ENCODE data around the gene NFATC2. TPM values are rescaled to one million over a fixed set of nuclear protein-coding genes. Genes with fewer than 3 reads are reported as not detected.
A peak's percentile ranks its signal among the peaks of the same experiment; 100 is the strongest.

Gene NFATC2
- total RNA-seq, 2 donors from 2014 or later, result 4.7 to 5.6 TPM

- no peak for ATAC-seq
These were observed 14.1 kb downstream of the NFATC2 start for GRCh38 chr20:51528263-51529027.

GRCh38 chr20:51526754-51527153, 15.8 kb downstream of the NFATC2 start:
- ATAC-seq (no peak), DNase-seq (no peak)
- intact Hi-C loops (cut with DNase I, micrococcal nuclease), result no loop called here

More at GRCh38 chr20:51528263-51529027, 14.1 kb downstream of the NFATC2 start:
- intact Hi-C loops (cut with DNase I, micrococcal nuclease), result no loop called here
- DNase-seq, result no peak

GRCh38 chr20:51526106-51526470, 16.4 kb downstream of the NFATC2 start:
- ATAC-seq (no peak), DNase-seq (no peak)
- intact Hi-C loops (cut with DNase I, micrococcal nuclease), result no loop called here

- no peak for ATAC-seq
- peak in 1 of 2 donors; percentile 40 for DNase-seq
- intact Hi-C loops (cut with DNase I, micrococcal nuclease), result no loop called here
These were observed 17.0 kb downstream of the NFATC2 start for GRCh38 chr20:51525241-51526105.

- intact Hi-C loops (cut with DNase I, micrococcal nuclease), result no loop called here
- no peak for DNase-seq
- no peak for ATAC-seq
These were observed 19.1 kb downstream of the NFATC2 start for GRCh38 chr20:51523276-51524013.

- intact Hi-C loops (cut with DNase I, micrococcal nuclease), result no loop called here
- no peak for ATAC-seq
- no peak for DNase-seq
These were observed 20.3 kb downstream of the NFATC2 start for GRCh38 chr20:51522207-51522606.

GRCh38 chr20:51517839-51518238, 24.7 kb downstream of the NFATC2 start:
- DNase-seq, result no peak
- ATAC-seq, result no peak
- intact Hi-C loops (cut with DNase I, micrococcal nuclease), result no loop called here

GRCh38 chr20:51516855-51517254, 25.7 kb downstream of the NFATC2 start:
- intact Hi-C loops (cut with DNase I, micrococcal nuclease), result no loop called here
- ATAC-seq (no peak), DNase-seq (no peak)

GRCh38 chr20:51514836-51515235, 27.7 kb downstream of the NFATC2 start:
- intact Hi-C loops (cut with DNase I, micrococcal nuclease), result no loop called here
- DNase-seq, result no peak
- ATAC-seq, result no peak

GRCh38 chr20:51514249-51514648, 28.3 kb downstream of the NFATC2 start:
- intact Hi-C loops (cut with DNase I, micrococcal nuclease), result no loop called here
- ATAC-seq (no peak), DNase-seq (no peak)

GRCh38 chr20:51513545-51513944, 29.0 kb downstream of the NFATC2 start:
- DNase-seq, result no peak
- intact Hi-C loops (cut with DNase I, micrococcal nuclease), result no loop called here
- ATAC-seq, result no peak

- ATAC-seq, result no peak
- no peak for DNase-seq
- intact Hi-C loops (cut with DNase I, micrococcal nuclease), result no loop called here
These were observed 29.9 kb downstream of the NFATC2 start for GRCh38 chr20:51512645-51513044.

- intact Hi-C loops (cut with DNase I, micrococcal nuclease), result no loop called here
- DNase-seq (no peak), ATAC-seq (no peak)
These were observed 30.5 kb downstream of the NFATC2 start for GRCh38 chr20:51511861-51512619.

GRCh38 chr20:51510936-51511605, 31.4 kb downstream of the NFATC2 start:
- DNase-seq (no peak), ATAC-seq (no peak)
- intact Hi-C loops (cut with DNase I, micrococcal nuclease), result no loop called here

- no peak for ATAC-seq
- intact Hi-C loops (cut with DNase I, micrococcal nuclease), result no loop called here
- no peak for DNase-seq
These were observed 32.4 kb downstream of the NFATC2 start for GRCh38 chr20:51510169-51510568.

- ATAC-seq, result no peak
These were observed 33.3 kb downstream of the NFATC2 start for GRCh38 chr20:51509208-51509607.

GRCh38 chr20:51508780-51509179, 33.7 kb downstream of the NFATC2 start:
- DNase-seq (no peak), ATAC-seq (no peak)
- intact Hi-C loops (cut with DNase I, micrococcal nuclease), result no loop called here

More at GRCh38 chr20:51509208-51509607, 33.3 kb downstream of the NFATC2 start:
- intact Hi-C loops (cut with DNase I, micrococcal nuclease), result no loop called here
- DNase-seq, result no peak

GRCh38 chr20:51508158-51508557, 34.4 kb downstream of the NFATC2 start:
- intact Hi-C loops (cut with DNase I, micrococcal nuclease), result no loop called here
- no peak for DNase-seq
- no peak for ATAC-seq
